ENCODE results near the gene KCNK5.

KCNK5 gene

DNA sequence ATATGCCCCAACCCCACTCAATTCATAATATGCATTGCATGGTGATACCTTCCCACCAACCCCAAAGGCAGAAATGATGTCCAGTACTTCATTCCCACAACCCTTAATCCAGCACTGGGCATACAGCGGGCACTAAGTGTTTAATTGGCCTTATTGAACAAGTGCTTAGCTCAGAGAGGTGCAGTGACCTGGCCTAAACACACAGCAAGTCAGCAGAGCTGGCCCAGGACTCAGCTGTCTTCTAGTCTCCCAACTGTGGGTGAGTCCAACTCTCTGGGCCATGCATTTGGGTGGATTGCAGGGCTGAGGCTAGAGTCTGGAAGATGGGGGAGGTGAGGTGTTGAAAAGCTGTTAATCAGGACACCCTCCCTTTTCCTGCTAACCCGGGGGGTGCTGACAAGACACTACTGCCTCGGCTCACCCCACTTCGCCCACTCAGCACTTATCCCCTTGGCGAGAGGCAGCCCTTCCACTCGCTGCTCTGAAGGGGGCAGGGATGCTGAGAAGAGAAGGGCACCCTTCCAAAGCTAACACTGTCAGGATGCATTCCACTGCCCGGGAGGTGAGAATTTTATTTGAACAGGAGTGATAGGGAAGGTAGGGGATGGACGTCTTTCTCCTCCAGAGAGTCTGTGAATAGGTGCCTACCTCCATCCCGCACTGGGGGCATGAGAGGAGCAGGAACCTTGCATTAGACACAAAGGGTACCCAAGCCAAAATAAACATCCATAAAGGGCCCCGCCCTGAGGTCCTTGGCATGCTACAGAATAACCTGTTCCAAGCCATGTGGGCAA, 14.2 kb downstream of the KCNK5 start:
- WGBS, 2 experiments (ENCODE audit: insufficient coverage in 2 of 2) = 60 to 91% methylated on average over 1 to 7 of the region's 10 CpGs

DNA sequence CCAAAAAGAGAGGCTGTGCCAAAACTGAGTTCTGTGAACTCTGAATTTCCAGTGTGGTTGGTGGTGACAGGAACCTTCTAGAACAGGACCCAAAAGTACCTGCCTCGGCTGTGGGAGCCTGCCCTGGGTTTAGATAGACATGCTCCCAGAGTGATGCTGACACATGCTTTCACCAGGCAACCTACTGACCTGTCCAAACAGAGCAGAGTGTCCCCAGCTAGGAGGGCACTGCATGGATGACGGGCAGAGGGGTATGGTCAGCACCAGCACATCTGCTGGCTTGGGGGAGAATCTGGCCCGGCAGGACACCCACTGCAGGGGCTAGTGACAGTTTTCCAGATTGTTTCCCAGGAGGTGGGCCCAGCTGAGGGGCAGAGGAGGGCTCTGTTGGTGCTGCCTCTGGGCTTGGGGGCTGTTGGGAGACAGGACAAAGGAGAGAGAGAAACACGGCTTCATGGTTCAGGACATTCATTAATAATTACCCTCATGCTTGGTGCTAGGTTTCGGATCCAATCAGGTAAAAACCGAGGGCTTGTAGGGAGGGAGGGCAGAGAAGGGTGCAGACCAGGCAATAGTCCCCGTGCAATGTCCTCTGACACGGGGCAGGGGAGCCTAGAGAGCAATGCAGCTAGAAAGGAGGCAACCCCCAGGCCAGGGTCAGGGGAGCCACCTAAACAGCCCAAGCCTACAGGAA, 15.0 kb downstream of the KCNK5 start:
- Histone ChIP-seq H3K36me3 (ENCODE audit: control insufficient read depth, insufficient read depth, low read length) (no peaks in the 10 kb centered on the region), H3K27ac (ENCODE audit: low read depth, low read length, severe bottlenecking) (no peak overlapping the region), H3K4me3 (ENCODE audit: extremely low read depth, insufficient read depth, low read length, poor library complexity, severe bottlenecking) (no peak overlapping the region), H3K9me3 (ENCODE audit: control insufficient read depth, low read length) (no peaks in the 10 kb centered on the region), H3K4me1 (ENCODE audit: control insufficient read depth, insufficient read depth, low read length, poor library complexity, severe bottlenecking) (peaks cover 34% of the 10 kb centered on the region)
- WGBS, 2 experiments (ENCODE audit: insufficient coverage in 2 of 2) = 79 to 95% methylated on average over 5 to 6 of the region's 8 CpGs

More for the DNA sequence above, 14.2 kb downstream of the KCNK5 start:
- Histone ChIP-seq H3K27ac (ENCODE audit: low read depth, low read length, severe bottlenecking) (no peak overlapping the region), H3K4me1 (ENCODE audit: control insufficient read depth, insufficient read depth, low read length, poor library complexity, severe bottlenecking) (peaks cover 34% of the 10 kb centered on the region), H3K36me3 (ENCODE audit: control insufficient read depth, insufficient read depth, low read length) (no peaks in the 10 kb centered on the region), H3K4me3 (ENCODE audit: extremely low read depth, insufficient read depth, low read length, poor library complexity, severe bottlenecking) (no peak overlapping the region), H3K9me3 (ENCODE audit: control insufficient read depth, low read length) (no peaks in the 10 kb centered on the region)

DNA sequence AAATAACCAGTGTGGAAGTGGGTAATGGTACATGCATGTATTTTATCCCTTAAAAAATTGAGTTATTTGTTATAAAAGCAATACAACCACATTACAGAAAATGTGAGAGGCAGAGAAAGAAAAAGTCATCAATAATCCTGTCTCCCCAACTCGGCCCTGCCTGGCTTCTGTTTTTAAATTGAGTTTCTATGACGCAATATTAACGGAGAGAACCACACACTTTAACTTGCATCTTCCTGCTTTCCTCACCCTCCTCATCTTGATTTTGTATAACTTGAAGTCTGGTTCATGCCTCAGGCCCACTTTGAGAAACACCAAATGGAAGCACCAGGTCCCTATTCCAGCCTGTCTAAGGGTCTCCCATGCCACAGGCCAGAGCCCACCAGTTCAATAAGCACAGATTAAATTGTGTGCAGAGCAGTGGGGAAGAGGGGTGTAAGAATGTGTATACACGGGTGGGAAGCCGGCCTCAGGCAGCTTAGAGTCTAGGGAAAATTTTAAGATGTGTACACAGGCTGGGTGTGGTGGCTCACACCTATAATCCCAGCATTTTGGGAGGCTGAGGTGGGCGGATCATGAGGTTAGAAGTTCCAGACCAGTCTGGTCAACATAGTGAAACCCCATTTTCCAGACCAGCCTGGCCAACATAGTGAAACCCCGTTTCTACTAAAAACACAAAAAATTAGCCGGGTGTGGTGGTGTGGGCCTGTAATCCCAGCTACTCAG, 15.9 kb downstream of the KCNK5 start:
- Histone ChIP-seq H3K36me3 (ENCODE audit: control insufficient read depth, insufficient read depth, low read length) (no peaks in the 10 kb centered on the region), H3K9me3 (ENCODE audit: control insufficient read depth, low read length) (no peaks in the 10 kb centered on the region), H3K4me1 (ENCODE audit: control insufficient read depth, insufficient read depth, low read length, poor library complexity, severe bottlenecking) (peaks cover 29% of the 10 kb centered on the region), H3K4me3 (ENCODE audit: extremely low read depth, insufficient read depth, low read length, poor library complexity, severe bottlenecking) (no peak overlapping the region), H3K27ac (ENCODE audit: low read depth, low read length, severe bottlenecking) (no peak overlapping the region)
- WGBS, 2 experiments (ENCODE audit: insufficient coverage in 2 of 2) = 97 to 98% methylated on average over 4 to 6 of the region's 8 CpGs

DNA sequence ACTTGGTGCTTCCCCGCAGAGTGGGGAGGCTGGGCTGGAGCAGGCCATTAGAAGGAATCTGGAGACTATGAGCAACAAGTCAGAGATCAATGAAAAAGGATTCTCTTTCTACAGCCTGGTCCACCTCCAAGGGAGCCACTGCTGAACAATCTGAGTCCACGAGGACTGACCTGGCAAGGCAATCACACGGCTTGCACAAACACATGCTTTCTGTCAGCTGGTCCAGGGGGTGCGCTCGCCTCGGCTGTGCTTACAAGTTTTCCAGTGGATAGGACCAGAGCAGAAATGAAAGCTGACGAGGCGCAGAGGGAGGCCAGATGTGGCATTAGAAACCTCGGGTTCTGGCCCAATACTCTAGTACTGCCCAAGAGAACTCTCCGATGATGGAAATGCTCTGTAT, 18.1 kb downstream of the KCNK5 start:
- WGBS, 2 experiments (ENCODE audit: insufficient coverage in 2 of 2) = 84 to 96% methylated on average over 10 of the region's 10 CpGs
- no peak overlapping the region for H3K27ac ChIP-seq (ENCODE audit: low read depth, low read length, severe bottlenecking)
- H3K9me3 ChIP-seq (ENCODE audit: control insufficient read depth, low read length) = no peaks in the 10 kb centered on the region
- H3K4me1 ChIP-seq (ENCODE audit: control insufficient read depth, insufficient read depth, low read length, poor library complexity, severe bottlenecking) = peaks cover 16% of the 10 kb centered on the region
- no peak overlapping the region for H3K4me3 ChIP-seq (ENCODE audit: extremely low read depth, insufficient read depth, low read length, poor library complexity, severe bottlenecking)
- H3K36me3 ChIP-seq (ENCODE audit: control insufficient read depth, insufficient read depth, low read length) = no peaks in the 10 kb centered on the region

DNA sequence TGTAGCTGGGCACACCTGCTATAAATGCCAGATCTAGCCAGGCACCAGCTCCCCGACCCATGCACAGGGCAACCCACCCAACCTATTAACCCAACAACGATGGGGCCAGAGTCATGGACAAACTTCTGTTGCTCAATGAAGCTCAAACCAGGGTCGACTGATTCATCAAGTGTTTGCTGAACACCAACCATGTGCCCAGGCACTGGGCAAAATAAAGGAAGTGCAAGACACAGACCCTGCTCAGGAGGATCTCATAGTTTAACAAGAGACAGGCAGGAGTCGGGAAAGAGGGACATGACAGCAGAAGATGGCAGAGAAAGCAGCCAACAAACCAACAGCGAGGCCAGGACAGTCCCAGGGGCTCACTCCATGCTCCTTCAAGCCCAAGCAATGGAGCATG, 18.8 kb downstream of the KCNK5 start:
- WGBS, 2 experiments (ENCODE audit: insufficient coverage in 2 of 2) = 92 to 93% methylated on average over 5 of the region's 5 CpGs
- Histone ChIP-seq H3K4me3 (ENCODE audit: extremely low read depth, insufficient read depth, low read length, poor library complexity, severe bottlenecking) (no peak overlapping the region), H3K9me3 (ENCODE audit: control insufficient read depth, low read length) (no peaks in the 10 kb centered on the region), H3K36me3 (ENCODE audit: control insufficient read depth, insufficient read depth, low read length) (no peaks in the 10 kb centered on the region), H3K27ac (ENCODE audit: low read depth, low read length, severe bottlenecking) (no peak overlapping the region), H3K4me1 (ENCODE audit: control insufficient read depth, insufficient read depth, low read length, poor library complexity, severe bottlenecking) (peaks cover 22% of the 10 kb centered on the region)

DNA sequence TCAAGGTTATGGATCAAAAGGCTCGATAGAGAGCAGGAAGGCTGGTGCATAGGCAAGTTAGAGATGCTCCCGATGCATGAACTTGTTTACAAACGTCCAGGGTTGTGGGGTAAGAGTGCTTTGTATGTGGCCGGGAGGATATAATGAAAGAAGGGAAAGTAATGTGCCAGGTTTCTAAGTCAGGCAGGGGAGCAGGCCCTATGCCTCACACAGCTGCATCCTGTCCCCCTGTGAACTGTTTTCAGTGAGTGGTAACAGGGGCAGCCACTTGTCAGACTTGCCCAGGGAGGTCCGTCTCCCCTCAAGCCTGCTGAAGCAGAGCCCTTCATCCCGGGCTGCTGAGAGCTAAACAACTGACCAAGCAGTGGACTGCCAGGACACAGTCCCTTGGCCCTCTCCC, 19.4 kb downstream of the KCNK5 start:
- H3K27ac ChIP-seq (ENCODE audit: low read depth, low read length, severe bottlenecking) = no peak overlapping the region
- WGBS, 2 experiments (ENCODE audit: insufficient coverage in 2 of 2) = 73 to 88% methylated on average over 5 to 6 of the region's 6 CpGs
- no peak overlapping the region for H3K4me3 ChIP-seq (ENCODE audit: extremely low read depth, insufficient read depth, low read length, poor library complexity, severe bottlenecking)
- peaks cover 22% of the 10 kb centered on the region for H3K4me1 ChIP-seq (ENCODE audit: control insufficient read depth, insufficient read depth, low read length, poor library complexity, severe bottlenecking)
- H3K36me3 ChIP-seq (ENCODE audit: control insufficient read depth, insufficient read depth, low read length) = no peaks in the 10 kb centered on the region
- no peaks in the 10 kb centered on the region for H3K9me3 ChIP-seq (ENCODE audit: control insufficient read depth, low read length)

DNA sequence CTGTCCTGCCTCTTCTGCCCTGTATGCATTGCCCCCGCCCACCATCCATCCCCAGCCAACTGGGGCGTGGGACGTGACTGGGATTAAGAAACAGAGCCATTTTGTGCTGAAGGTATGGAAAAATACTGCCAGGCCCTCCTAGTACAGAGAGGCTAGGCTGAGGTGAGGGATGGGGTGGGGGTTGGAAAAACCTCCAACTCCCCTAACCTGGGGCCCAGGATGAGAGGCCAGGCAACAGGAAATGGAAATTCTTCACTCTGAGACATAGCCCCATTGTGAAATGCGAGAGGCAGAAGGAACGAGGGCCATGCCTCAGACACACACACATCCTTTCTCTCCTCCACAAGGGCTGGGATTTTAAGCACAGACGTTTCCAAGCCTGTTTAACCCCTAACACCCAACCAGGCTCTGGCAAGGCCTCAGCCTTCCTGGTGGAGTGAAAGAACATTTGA, 19.9 kb downstream of the KCNK5 start:
- WGBS, 2 experiments (ENCODE audit: insufficient coverage in 2 of 2) = 50% methylated on average over 2 of the region's 6 CpGs; no CpG with 5 or more reads in 1 of the 2 experiments
- H3K36me3 ChIP-seq (ENCODE audit: control insufficient read depth, insufficient read depth, low read length) = no peaks in the 10 kb centered on the region
- H3K4me1 ChIP-seq (ENCODE audit: control insufficient read depth, insufficient read depth, low read length, poor library complexity, severe bottlenecking) = peaks cover 22% of the 10 kb centered on the region
- no peak overlapping the region for H3K27ac ChIP-seq (ENCODE audit: low read depth, low read length, severe bottlenecking)
- no peaks in the 10 kb centered on the region for H3K9me3 ChIP-seq (ENCODE audit: control insufficient read depth, low read length)
- no peak overlapping the region for H3K4me3 ChIP-seq (ENCODE audit: extremely low read depth, insufficient read depth, low read length, poor library complexity, severe bottlenecking)

DNA sequence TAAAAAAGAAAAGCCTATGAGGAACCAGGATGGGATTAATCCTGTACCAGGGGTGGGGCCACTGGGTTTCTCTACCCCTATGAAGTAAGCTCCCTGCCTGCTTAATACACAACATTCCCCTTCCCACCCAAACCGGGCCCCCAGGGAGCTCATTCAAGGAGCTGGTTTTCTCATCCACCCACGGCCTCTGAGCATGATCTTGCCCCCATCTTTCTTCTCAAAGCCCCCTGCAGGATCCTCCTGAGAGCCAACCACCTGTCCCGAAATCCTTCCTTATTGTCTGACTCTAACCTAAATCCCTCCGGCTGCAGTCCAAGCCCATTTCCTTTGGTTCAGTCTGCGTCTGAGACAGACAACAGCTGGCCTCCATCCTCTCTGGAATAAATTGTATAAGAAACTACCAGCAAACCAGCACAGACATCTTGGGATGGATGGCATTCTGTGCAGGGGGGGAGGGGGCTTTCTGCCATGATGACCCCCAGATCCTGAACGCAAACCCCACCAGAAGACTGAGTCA, 21.0 kb downstream of the KCNK5 start:
- H3K4me1 ChIP-seq (ENCODE audit: control insufficient read depth, insufficient read depth, low read length, poor library complexity, severe bottlenecking) = peaks cover 29% of the 10 kb centered on the region

DNA sequence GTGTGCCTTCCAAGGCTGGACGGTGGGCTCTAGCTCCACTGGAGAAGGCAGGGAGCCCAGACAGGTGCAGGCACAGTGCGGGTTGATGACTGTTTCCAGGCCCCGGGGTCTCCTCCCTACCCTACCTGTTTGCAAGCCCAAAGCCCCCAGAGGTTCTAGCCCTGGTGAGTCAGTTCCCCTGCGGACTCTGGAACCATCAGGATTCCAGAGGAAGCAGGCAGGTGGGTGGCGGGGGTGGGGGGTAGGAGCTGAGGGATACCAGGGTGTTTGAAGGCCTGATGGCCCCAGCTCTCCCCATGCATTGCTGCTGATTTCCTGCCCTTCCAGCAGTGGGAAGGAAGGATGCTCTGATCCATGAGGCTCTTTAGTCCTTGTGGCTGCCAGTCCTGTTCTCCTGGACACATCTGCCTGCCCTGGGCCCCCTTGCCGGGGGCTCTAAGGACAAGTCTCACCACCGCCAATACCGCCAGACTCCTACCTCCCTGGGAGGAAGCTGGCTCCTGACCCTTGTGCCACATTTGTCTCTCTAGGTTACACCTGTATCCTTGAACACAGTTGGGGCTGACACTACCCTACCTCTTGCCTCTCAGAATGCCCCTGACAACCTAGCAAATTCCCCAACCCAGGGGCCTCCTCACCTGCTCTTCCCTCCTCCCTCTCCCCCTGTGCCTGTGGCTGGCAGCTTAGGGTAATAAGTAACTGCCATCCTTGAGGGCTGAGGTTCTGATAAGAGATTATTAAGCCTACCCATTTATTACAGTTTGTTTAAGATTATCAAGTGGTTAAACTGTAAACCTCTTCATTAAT, 21.7 kb downstream of the KCNK5 start:
- no peak overlapping the region for H3K27ac ChIP-seq (ENCODE audit: low read depth, low read length, severe bottlenecking)
- H3K9me3 ChIP-seq (ENCODE audit: control insufficient read depth, low read length) = no peaks in the 10 kb centered on the region
- 95 to 97% methylated on average over 6 of the region's 8 CpGs for WGBS, 2 experiments (ENCODE audit: insufficient coverage in 2 of 2)
- H3K4me1 ChIP-seq (ENCODE audit: control insufficient read depth, insufficient read depth, low read length, poor library complexity, severe bottlenecking) = peaks cover 31% of the 10 kb centered on the region
- no peak overlapping the region for H3K4me3 ChIP-seq (ENCODE audit: extremely low read depth, insufficient read depth, low read length, poor library complexity, severe bottlenecking)
- H3K36me3 ChIP-seq (ENCODE audit: control insufficient read depth, insufficient read depth, low read length) = no peaks in the 10 kb centered on the region

More for the DNA sequence above, 21.0 kb downstream of the KCNK5 start:
- H3K9me3 ChIP-seq (ENCODE audit: control insufficient read depth, low read length) = no peaks in the 10 kb centered on the region
- H3K36me3 ChIP-seq (ENCODE audit: control insufficient read depth, insufficient read depth, low read length) = no peaks in the 10 kb centered on the region
- H3K27ac ChIP-seq (ENCODE audit: low read depth, low read length, severe bottlenecking) = no peak overlapping the region
- 78 to 84% methylated on average over 5 of the region's 6 CpGs for WGBS, 2 experiments (ENCODE audit: insufficient coverage in 2 of 2)
- no peak overlapping the region for H3K4me3 ChIP-seq (ENCODE audit: extremely low read depth, insufficient read depth, low read length, poor library complexity, severe bottlenecking)

DNA sequence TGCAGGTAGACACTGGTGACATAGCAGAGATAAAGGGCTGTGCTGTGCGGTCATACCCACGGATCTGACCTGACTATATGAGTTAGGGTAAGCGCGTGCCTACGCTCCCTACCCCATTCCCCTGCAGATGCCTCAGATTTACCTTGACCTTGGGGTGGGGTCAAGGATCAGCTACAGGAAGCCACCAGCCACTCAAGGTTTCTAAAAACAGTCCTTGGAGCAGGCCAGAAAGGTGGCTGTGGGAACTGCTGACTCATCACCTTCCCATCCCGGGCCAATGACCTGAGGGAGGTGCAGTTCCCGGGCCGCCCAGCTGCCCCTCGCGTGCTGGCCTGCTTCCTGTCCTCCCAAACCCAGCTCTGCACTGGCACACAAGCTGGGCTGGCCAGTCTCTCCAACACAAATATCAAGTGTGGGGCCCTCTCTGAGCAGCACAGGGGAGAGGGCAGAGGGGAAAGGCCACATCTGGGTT, 23.0 kb downstream of the KCNK5 start:
- Histone ChIP-seq H3K4me1 (ENCODE audit: control insufficient read depth, insufficient read depth, low read length, poor library complexity, severe bottlenecking) (peaks cover 31% of the 10 kb centered on the region), H3K4me3 (ENCODE audit: extremely low read depth, insufficient read depth, low read length, poor library complexity, severe bottlenecking) (no peak overlapping the region), H3K9me3 (ENCODE audit: control insufficient read depth, low read length) (no peaks in the 10 kb centered on the region), H3K27ac (ENCODE audit: low read depth, low read length, severe bottlenecking) (no peak overlapping the region), H3K36me3 (ENCODE audit: control insufficient read depth, insufficient read depth, low read length) (no peaks in the 10 kb centered on the region)
- 82 to 83% methylated on average over 1 to 10 of the region's 10 CpGs for WGBS, 2 experiments (ENCODE audit: insufficient coverage in 2 of 2)

All from mesodermal cell (in vitro differentiated cells).